NCI-H2171 (cell line): Measurements from ENCODE around the gene ARID4B.
"Not testable (repeated sequence)": the region's sequence is repeated elsewhere in the genome, so short reads cannot be mapped to it uniquely, and the experiment has no call there.

Experiments
- DNase-seq: peaks from one replicate; lab custom pipeline; 2025; lab: John Stamatoyannopoulos, UW

ARID4B gene, protein sequence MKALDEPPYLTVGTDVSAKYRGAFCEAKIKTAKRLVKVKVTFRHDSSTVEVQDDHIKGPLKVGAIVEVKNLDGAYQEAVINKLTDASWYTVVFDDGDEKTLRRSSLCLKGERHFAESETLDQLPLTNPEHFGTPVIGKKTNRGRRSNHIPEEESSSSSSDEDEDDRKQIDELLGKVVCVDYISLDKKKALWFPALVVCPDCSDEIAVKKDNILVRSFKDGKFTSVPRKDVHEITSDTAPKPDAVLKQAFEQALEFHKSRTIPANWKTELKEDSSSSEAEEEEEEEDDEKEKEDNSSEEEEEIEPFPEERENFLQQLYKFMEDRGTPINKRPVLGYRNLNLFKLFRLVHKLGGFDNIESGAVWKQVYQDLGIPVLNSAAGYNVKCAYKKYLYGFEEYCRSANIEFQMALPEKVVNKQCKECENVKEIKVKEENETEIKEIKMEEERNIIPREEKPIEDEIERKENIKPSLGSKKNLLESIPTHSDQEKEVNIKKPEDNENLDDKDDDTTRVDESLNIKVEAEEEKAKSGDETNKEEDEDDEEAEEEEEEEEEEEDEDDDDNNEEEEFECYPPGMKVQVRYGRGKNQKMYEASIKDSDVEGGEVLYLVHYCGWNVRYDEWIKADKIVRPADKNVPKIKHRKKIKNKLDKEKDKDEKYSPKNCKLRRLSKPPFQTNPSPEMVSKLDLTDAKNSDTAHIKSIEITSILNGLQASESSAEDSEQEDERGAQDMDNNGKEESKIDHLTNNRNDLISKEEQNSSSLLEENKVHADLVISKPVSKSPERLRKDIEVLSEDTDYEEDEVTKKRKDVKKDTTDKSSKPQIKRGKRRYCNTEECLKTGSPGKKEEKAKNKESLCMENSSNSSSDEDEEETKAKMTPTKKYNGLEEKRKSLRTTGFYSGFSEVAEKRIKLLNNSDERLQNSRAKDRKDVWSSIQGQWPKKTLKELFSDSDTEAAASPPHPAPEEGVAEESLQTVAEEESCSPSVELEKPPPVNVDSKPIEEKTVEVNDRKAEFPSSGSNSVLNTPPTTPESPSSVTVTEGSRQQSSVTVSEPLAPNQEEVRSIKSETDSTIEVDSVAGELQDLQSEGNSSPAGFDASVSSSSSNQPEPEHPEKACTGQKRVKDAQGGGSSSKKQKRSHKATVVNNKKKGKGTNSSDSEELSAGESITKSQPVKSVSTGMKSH (N-terminal part only)

DNA sequence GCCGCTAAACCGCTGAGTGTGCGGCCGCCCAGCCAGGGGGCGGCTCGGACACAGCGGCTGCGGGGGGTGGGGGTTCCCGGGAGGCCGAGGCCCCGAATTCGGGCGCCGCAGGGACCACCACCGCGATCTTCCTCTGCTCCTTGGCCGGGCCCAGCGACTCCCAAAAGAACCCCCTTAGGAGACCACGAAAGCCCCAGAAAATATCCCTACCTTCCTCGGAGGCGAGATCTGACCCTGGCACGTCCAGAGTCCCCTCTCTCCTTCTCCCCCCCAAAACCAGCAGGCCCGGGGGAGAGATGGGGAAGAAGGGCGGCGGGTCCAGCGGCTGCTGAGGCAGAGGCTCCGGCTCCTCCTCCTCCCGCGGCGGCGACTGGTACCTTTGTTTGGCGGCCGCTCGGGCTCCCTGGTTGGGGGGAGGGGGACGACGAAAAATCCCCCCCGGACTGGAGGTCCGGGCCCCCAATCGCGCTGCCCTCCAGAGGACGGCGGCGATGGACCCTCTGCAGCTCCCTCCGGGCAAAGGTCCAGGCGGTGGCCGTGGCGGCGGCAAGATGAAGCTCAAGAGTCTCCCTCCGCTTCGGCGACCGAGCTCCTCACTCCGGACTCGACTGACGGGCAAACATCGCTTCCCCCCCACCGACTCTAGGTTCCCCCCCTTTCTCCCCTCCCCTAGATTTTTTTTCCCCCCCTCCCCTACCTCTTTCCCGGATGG is at the start of gene ARID4B:
Gene ARID4B (minus strand): TSS at position 621 of the 712 bp plus-strand sequence. CDS start 1,260 bp downstream, outside the sequence.
- DNase-seq = peak; percentile 44

DNA sequence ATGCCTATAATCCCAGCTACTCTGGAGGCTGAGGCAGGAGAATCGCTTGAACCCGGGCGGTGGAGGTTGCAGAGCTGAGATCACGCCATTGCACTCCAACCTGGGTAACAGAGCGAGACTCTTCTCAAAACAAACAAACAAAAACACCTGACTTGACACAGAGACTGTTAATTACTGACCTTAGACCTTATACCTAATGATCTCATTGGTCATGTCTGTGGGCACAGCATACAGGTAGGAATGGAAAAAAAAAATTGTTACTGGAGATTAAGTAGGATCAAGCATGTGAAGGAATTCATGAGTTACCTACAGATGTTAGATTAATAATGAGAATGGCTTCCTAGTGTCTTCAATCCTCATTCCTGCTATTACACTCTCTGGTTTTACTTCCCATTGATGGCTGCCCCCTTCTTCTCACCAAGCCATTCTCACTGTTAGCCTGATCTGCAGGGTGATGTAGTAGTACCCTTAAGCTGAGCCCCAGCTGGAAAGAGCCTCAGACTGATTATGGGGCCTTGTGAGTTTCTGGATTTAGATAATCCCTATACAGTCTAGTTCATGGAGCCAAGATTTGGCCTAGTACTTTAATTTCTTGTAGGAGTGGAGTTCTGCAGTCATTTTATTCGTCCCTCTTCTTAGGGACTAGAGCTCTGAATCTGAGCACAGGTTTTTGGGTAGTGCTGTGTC is 48.1 kb upstream of the ARID4B start:
- no peak for DNase-seq

DNA sequence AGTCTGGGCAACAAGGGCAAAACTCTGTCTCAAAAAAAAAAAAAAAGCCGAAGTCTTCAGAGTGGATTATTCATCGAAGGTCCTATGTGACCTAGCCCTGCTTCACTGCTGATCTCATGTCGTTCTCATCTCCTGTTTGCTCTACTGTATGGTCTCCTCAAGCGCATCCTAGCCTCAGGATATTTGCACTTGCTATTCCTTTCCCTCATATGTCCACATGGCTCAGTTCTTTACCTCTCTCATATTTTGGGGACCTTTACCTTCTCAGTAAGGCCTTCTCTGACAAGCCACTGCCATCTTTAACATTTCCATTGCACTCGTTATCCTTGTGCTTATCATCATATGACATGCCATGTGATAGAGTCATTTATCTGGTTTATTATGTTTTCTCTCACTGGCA is 41.8 kb upstream of the ARID4B start:
- DNase-seq = no peak

DNA sequence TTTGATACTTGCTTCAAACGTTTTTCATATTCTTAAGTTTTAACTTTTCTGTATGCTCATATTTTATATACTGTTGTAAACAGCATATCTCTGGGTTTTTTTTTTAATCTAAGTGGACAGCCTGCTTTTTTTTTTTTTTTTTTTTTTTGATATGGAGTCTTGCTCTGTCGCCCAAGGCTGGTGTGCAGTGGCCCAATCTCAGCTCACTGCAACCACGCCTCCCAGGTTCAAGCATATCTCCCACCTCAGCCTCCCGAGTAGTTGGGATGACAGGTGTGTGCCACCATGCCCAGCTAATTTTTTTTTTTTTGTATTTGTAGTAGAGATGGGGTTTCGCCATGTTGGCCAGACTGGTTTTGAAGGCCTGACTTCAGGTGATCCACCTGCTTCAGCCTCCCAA is 40.4 kb upstream of the ARID4B start:
- DNase-seq = no peak

DNA sequence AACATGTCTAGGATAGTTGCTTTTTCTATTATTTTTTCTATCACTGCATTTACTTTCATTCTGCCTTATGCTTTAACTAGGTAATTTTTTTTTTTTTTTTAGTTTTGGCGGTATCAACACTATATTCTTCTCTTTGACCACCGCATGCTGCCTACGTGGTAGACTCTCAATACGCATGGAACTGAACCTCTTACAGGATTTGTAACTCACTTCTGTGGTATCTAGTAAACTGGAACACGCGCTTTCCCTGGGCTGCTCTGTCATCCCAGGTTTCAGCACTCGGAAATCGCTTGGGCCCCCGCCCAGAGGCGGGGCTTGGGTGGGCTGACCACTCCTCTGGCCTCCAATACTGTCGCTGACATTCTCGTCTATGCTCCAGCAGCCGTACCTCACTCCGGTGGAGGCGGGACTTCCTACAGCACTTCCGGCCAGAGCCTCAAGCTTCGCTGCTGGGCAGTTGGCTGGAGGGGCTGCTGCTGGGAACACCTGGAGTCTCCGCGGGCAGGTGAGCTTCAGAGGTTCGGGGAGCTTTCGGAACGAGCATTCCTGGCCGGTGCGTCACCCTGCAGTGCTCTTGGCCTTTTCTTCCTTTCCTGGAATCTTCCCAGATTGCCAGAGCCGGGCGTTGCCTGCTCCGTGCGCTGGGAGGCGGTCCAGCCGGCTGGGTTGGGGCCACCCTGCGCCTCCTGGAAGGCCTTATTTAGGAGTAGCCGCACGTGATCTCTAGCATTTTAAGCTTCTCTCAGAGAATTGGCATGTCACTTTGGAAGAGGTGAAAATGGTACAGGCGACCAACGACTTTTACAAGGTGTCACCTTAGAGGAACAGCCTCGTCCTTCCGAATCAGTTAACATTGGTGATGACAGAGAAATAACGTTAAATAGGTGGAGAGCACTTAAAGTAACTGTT is 39.3 kb upstream of the ARID4B start, which contains the start of gene TBCE:
Gene TBCE (plus strand): TSS at position 428 of the 909 bp plus-strand sequence. CDS start 12,623 bp downstream, outside the sequence.
- peak; percentile 88 for DNase-seq

DNA sequence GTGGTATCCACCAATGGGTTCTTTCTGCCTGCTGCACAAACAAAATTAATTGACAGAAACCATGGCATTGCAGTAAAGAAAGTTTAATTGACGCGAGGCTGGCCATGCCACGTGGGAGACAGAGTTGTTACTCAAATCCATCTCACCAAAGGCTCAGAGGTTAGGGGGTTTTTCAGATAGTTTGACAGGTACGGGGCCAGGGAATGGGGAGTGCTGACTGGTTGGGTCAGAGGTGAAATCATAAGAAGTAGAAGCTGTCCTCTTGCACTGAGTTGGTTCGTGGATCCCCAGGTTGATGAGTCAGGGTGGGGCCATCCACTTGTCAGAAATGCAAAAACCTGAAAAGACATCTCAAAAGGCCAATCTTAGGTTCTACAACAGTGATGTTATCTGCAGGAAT is 38.3 kb upstream of the ARID4B start:
- DNase-seq = no peak

DNA sequence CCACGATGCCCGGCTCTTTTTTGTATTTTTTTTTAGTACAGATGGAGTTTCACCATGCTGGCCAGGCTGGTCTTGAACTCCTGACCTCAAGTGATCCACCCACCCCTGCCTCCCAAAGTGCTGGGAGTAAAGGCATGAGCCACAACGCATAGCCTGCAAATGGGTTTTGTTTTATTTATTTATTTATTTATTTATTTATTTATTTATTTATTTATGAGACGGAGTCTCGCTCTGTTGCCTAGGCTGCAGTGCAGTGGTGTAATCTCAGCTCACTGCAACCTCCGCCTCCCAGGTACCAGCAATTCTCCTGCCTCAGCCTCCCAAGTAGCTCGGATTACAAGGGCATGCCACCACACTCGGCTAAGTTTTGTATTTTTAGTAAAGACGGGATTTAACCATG is 36.2 kb upstream of the ARID4B start:
- DNase-seq = not testable (repeated sequence)

DNA sequence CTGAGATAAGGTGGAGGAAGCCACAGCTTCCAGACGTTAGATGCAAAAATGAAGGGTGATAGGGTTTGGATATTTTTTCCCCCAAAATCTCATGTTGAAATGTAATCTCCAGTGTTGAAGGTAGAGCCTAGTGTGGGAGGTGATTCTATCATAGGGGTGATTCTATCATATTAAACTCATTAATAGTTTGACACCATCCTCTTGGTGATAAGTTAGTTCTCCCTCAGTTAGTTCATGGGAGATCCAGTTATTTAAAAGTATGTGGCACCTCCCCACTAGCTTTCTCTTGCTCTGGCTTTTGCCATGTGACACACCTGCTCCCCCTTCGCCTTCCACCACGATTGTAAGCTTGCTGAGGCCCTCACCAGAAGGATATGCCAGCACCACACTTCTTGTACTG is 30.9 kb upstream of the ARID4B start:
- DNase-seq = no peak

DNA sequence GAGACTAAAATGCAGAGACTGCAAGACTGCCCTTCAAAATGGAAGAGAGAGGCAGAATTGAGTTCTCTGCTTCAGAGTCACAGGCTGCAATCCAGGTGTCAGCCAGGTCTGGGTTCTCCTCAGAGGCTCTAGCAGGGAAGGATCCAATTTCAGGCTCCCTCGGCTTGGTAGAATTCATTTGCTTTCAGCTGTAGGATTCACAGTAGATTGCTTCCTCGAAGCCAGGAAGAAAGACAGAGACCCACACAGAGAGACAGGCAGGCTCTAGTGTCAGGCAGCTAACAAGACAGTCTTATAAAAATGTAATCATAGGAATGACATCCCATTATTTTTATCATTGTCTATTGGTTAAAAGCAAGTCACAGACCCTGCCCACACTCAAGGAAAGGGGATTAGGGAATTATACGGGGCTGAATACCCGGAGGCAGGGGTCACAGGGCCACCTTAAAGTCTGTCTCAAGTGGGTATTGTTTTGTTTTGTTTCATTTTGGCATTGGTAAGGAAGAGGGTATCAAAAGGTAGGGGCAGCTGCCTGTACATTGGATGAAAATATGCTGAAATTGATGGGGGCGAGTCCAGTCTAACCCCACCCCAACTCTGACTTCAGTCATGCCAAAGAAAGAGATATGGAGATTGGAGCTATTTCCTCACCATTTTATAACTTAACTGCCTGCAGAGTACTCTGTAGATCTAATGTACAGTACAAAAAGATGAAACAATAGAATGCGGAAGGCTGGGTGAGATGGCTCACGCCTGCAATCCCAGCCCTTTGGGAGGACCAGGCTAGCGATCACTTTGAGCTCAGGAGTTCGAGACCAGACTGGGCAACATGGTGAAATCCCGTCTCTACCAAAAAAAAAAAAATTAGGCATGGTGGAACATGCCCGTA is 29.8 kb upstream of the ARID4B start:
- peak; percentile 30 for DNase-seq

DNA sequence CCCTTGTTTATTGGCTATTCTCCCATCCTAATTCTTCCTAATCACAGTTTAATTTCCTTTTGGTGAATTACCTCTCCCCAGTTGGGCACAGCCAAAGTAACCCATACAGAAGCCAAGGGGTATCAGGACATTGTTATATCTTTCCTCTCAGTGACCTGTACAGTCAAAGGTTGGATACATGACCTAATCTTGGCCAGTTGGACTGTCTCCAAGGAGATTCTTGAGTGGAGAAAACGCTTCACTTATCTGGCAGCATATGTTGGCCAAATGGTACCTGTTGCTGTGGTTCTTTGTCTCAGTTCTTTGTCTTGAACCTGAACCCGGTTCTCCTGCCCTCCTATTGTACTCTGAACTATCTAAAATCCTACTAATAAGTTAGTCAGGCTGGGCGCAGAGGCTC is 23.9 kb upstream of the ARID4B start:
- DNase-seq = no peak

DNA sequence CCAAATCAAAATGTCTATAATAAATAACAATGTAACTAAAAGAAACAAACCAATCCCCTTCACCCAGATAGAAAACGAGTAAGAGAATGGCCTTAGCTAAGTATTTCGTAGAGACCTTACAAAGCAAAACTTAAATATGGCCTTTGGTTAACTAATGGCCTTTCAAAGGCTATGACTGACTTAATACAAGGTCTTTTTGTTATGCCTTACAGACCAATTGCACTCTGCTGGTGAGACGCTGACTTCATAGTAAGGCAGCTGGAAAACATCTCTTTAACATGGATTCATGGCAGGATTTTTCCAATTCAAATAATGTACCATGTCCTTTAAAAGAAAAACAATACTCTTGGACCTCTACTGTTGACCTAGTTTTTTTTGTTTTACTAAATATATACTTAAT is 23.5 kb upstream of the ARID4B start:
- DNase-seq = no peak

DNA sequence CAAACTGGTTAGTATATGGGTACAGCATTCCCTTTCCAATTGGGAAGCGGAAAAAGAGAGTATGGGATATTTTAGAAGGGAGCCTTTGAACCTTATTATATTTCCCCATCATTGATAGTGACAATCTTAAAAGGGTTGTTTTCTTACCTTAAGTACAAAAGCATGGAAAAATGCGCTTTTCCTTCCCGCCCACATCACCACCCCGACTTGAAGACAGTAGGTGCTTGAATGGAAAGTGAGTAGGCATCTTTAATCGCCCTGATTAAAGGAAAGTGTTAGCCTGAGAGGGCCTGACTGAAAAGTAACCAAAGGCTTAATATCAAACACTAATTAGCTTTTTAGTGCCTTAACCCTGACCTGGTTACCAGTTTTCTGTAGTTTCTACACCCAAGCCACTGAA is 15.7 kb upstream of the ARID4B start:
- DNase-seq = no peak

DNA sequence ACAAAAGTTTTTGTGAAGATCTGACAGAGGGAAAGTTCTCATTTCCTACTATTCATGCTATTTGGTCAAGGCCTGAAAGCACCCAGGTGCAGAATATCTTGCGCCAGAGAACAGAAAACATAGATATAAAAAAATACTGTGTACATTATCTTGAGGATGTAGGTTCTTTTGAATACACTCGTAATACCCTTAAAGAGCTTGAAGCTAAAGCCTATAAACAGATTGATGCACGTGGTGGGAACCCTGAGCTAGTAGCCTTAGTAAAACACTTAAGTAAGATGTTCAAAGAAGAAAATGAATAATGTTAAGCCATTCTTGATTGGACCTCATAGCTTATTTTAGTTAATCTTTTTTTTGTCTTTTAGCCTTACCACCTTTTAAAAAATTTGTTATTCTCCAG is 14.5 kb upstream of the ARID4B start:
- DNase-seq = no peak

DNA sequence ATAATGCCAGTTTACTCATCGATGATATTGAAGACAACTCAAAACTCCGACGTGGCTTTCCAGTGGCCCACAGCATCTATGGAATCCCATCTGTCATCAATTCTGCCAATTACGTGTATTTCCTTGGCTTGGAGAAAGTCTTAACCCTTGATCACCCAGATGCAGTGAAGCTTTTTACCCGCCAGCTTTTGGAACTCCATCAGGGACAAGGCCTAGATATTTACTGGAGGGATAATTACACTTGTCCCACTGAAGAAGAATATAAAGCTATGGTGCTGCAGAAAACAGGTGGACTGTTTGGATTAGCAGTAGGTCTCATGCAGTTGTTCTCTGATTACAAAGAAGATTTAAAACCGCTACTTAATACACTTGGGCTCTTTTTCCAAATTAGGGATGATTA is 14.1 kb upstream of the ARID4B start:
- no peak for DNase-seq

DNA sequence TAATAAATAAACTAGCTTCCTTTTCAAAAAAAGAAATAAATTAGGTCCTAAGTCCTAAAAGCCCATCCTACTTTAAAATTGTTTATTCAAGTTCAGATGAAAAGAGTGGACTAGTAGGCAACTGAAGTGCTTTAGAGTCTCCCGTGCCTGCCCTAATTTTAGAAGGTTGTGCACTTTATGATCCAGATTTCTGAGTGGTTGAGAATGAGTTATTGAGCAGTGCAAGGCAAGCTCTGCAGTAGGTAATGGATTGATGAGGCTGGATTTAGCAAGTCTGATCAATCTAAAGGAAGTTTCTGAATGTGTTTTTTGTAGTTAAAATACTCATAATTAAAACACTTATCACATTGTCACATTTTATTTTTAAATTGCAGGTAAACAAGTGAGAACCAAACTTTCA is 13.4 kb upstream of the ARID4B start:
- DNase-seq = no peak

DNA sequence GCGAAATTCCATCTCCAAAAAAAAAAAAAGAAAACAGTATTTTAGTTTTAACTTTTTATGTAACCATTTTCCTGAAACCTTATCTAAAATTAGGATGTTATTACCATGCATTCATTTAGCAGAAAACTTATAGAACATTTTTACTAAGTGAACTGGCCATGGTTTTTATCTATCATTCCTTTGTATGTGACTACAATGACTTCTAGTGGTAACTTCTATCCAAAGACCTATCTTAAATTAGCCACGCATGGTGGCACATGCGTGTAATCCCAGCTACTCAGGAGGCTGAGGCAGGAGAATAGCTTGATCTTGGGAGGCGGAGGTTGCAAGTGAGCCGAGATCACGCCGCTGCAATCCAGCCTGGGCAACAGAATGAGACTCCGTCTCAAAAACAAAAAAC is 11.8 kb upstream of the ARID4B start:
- no peak for DNase-seq

DNA sequence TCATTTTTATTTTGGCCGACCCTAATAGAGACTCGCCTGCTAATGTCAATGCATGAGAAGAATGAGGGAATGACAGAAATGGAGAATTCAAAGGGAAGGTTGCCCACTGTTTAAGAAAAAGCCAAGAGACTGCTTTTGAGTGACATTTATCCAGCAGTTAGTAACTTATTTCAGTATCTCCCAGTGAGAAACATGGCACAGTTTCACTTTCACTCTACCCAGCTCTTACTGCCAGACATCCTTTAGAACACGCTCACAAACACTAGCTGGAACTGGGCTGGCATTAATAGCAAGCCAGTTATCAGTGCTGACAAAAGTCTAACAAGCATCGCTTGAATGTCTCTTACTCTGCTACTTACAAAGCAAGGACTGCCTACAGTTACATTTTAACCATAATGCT is 8.9 kb upstream of the ARID4B start:
- no peak for DNase-seq

DNA sequence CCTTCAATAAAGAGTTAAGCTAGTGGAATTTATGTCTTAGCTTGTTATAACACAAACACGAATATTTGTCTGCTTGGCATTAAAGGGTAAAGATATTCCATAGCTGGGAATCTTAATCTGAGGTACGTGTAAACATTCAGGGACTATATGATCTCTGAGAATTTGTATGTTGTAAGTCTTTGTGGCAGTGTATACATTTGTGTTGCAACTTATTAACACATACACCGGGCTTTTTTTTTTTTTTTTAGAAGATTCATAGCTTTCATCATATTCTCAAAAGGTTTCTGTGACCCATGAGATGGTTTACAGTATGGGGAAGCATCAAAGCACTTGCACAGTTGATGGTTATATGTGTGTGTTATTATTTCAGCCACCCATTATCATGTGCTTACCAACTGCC is 3.4 kb upstream of the ARID4B start:
- DNase-seq = no peak

DNA sequence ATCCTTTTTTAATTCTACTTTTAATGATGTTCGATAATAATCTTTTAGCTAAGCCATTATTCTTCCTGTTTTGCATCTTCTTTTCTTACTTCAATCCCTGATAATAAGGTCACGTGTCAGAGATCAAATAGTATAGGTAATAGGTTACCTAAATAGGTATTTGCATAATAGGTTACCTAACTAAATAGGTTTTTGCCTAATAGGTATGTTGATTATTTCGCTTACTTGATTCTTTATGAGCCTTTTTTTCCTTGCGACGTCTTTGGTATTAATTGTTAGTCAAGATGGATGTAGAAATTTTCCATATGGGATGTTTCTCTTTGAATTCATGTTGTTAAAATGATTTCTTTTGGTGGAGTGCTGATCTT is 2.9 kb upstream of the ARID4B start:
- DNase-seq = no peak
